ENCODE measurements around the gene AP3D1. TPM values are rescaled to one million over a fixed set of nuclear protein-coding genes. Genes with fewer than 3 reads are reported as not detected.
A peak's percentile ranks its signal among the peaks of the same experiment; 100 is the strongest.

AP3D1 gene
- total and polyA plus RNA-seq, 9 of the 15 experiments (the other 6 are each of a cell fraction or from before 2014, with no cell fraction given) = 1.2 to 86.1 (median 35.9) TPM

GRCh38 chr19:2096034-2096479 lies 55.3 kb downstream of the AP3D1 start, which contains the start of gene MOB3A (continued):
- TF ChIP-seq NFXL1 (CRISPR knock-in tag; IDR thresholded peaks at IDR 0.05) = 0 out of 2 replicates have a peak, but pooled peaks have one; percentile 59
- peak; percentile 72; the same call in 1 of the 2 replicates for TF ChIP-seq NR2C2 (CRISPR knock-in tag; IDR thresholded peaks at IDR 0.05)
- peak; percentile 77 for TF ChIP-seq NR2C2 (tag; IDR thresholded peaks at IDR 0.05)
- TF ChIP-seq PCBP2 (IDR thresholded peaks at IDR 0.05; ENCODE audit: low read depth, low read length, poor library complexity, severe bottlenecking) = peak; percentile 19
- peak; percentile 36; the same call in 1 of the 2 replicates for TF ChIP-seq MITF (IDR thresholded peaks at IDR 0.05)
- TF ChIP-seq HDGF (IDR thresholded peaks at IDR 0.05) = no peak
- TF ChIP-seq ZNF707 (CRISPR knock-in tag; conservative IDR thresholded peaks at IDR 0.05) = no peak
- peak; percentile 90 for TF ChIP-seq ZBTB33 (CRISPR knock-in tag; IDR thresholded peaks at IDR 0.05)
- 0 out of 2 replicates have a peak, but pooled peaks have one; percentile 54 for TF ChIP-seq ZEB2 (IDR thresholded peaks at IDR 0.05)
- TF ChIP-seq TGIF2 (CRISPR knock-in tag; IDR thresholded peaks at IDR 0.05) = 0 out of 2 replicates have a peak, but pooled peaks have one; percentile 24
- peak; percentile 71 to 98 for TF ChIP-seq MAZ (CRISPR knock-in tag; conservative IDR thresholded peaks at IDR 0.05 in 1 of 2, IDR thresholded peaks at IDR 0.05 in 1 of 2)
- peak; percentile 6; the same call in 1 of the 2 replicates for TF ChIP-seq JUND (IDR thresholded peaks at IDR 0.05; ENCODE audit: borderline replicate concordance, low read depth, low read length)
- no peak; the same call in 2 of the 3 replicates for TF ChIP-seq JUND (tag; IDR thresholded peaks at IDR 0.05; ENCODE audit: borderline replicate concordance, low read depth, low read length)
- TF ChIP-seq ZBTB7A (IDR thresholded peaks at IDR 0.05; ENCODE audit: borderline replicate concordance, control insufficient read depth, low read depth, low read length) = peak; percentile 49; the same call in 1 of the 2 replicates
- peak; percentile 96 for TF ChIP-seq U2AF1 (optimal IDR thresholded peaks at IDR 0.05; ENCODE audit: low read depth, low read length)
- TF ChIP-seq ZFX (CRISPR knock-in tag; IDR thresholded peaks at IDR 0.05) = peak; percentile 79
- peak; percentile 60 for TF ChIP-seq GABPA (tag; conservative IDR thresholded peaks at IDR 0.05; ENCODE audit: low read depth)
- TF ChIP-seq PHF8 (IDR thresholded peaks at IDR 0.05; ENCODE audit: borderline replicate concordance, low read length) = peak; percentile 57; the same call in 1 of the 2 replicates
- peak; percentile 100 for TF ChIP-seq ZFP91 (CRISPR knock-in tag; IDR thresholded peaks at IDR 0.05)
- TF ChIP-seq ZBTB9 (CRISPR knock-in tag; IDR thresholded peaks at IDR 0.05) = peak; percentile 76; the same call in 1 of the 2 replicates
